Placental pericyte (primary cell): Measurements from ENCODE around the gene METTL17. TPM values are rescaled to one million over a fixed set of nuclear protein-coding genes. Genes with fewer than 3 reads are reported as not detected.

Source experiments
- small RNA-seq: library from RNA; depleted of rRNA; stranded (forward); fragments of <200 nt; gene quantifications from one replicate; pipeline ENCODE3, GENCODE V24; 2012; ENCODE audit warnings: low replicate concordance
- total RNA-seq: library from RNA; depleted of rRNA; stranded (reverse); fragments of >200 nt; gene quantifications from 2 replicates; pipeline ENCODE4 v1.2.3, GENCODE V29; 2012

Gene METTL17
- 33.3 and 62.6 TPM in 2 replicates for total RNA-seq

GRCh38 chr14:20989787-20990600 is at the start of gene METTL17:
TSS of gene METTL17 (plus strand) at chr14:20989980. CDS start at chr14:20990003, 23 bp downstream.

GRCh38 chr14:20954736-20955537 is 34.8 kb upstream of the METTL17 start, which contains the start of gene RNASE2:
TSS of gene RNASE2 (plus strand) at chr14:20955487. CDS start at chr14:20955772, 285 bp downstream.

GRCh38 chr14:20998674-20999366 is 9.0 kb downstream of the METTL17 start, which contains the start of gene SLC39A2:
TSS of gene SLC39A2 (plus strand) at chr14:20999293. CDS start at chr14:20999447, 154 bp downstream.

GRCh38 chr14:21024585-21025370 is 35.0 kb downstream of the METTL17 start, which contains the start of gene NDRG2:
TSS of gene NDRG2 (minus strand) at chr14:21025061. CDS start at chr14:21023315, 1,746 bp downstream.

GRCh38 chr14:21029917-21030316 is 40.1 kb downstream of the METTL17 start, which contains the start of gene TPPP2:
TSS of gene TPPP2 (plus strand) at chr14:21030217. CDS start at chr14:21030582, 365 bp downstream.

GRCh38 chr14:21034707-21035106 is 44.9 kb downstream of the METTL17 start, which contains the start of gene RNASE13:
TSS of gene RNASE13 (minus strand) at chr14:21034807. CDS start at chr14:21034288, 519 bp downstream.

GRCh38 chr14:21041676-21042433 is 52.1 kb downstream of the METTL17 start, which contains the start of gene RNASE7:
TSS of gene RNASE7 (plus strand) at chr14:21042362. CDS start at chr14:21042993, 631 bp downstream.

Small RNA genes within 50 kb of the gene (small RNA-seq; reads per million reads assigned to genes)
- gene RN7SL189P, result not detected

Other genes starting within 250 kb of the METTL17 start
- gene EDDM3A, start 244.1 kb upstream of the METTL17 start, total RNA-seq, result not detected in 2 replicates
- gene EDDM3B, start 221.6 kb upstream of the METTL17 start, total RNA-seq, result not detected in 2 replicates
- gene RNASE6, start 208.7 kb upstream of the METTL17 start, total RNA-seq, result not detected in 2 replicates
- 0.43 TPM in 1 of 2 replicates, not detected in the other for gene RNASE1, start 187.1 kb upstream of the METTL17 start, total RNA-seq
- not detected in 2 replicates for gene RNASE3, start 98.6 kb upstream of the METTL17 start, total RNA-seq
- not detected in 2 replicates for gene RNASE2, start 34.5 kb upstream of the METTL17 start, total RNA-seq
- 0.14 TPM in 1 of 2 replicates, not detected in the other for gene SLC39A2, start 9.3 kb downstream of the METTL17 start, total RNA-seq
- 1.7 and 4.2 TPM in 2 replicates for gene NDRG2, start 35.1 kb downstream of the METTL17 start, total RNA-seq
- not detected in 2 replicates for gene TPPP2, start 40.2 kb downstream of the METTL17 start, total RNA-seq
- gene RNASE13, start 44.8 kb downstream of the METTL17 start, total RNA-seq, result not detected in 2 replicates
- gene RNASE7, start 52.4 kb downstream of the METTL17 start, total RNA-seq, result not detected in 2 replicates
- not detected in 2 replicates for gene RNASE8, start 67.8 kb downstream of the METTL17 start, total RNA-seq
- 17.5 and 57.3 TPM in 2 replicates for gene ARHGEF40, start 80.3 kb downstream of the METTL17 start, total RNA-seq
- 1.7 and 7.2 TPM in 2 replicates for gene ZNF219, start 108.7 kb downstream of the METTL17 start, total RNA-seq
- gene TMEM253, start 111.1 kb downstream of the METTL17 start, total RNA-seq, result not detected in 2 replicates
- gene OR5AU1, start 166.1 kb downstream of the METTL17 start, total RNA-seq, result not detected in 2 replicates